WTC11 (cell line): Measurements from ENCODE around the gene TNFAIP8L1. TPM values are rescaled to one million over a fixed set of nuclear protein-coding genes. Genes with fewer than 3 reads are reported as not detected.

Experiments used
- ATAC-seq: fragments of 200-7000 bp; cut with Tn5 transposase; 2 replicates; pipeline ENCODE4 v1.10.0; 2021; ENCODE audit warnings: mild to moderate bottlenecking, moderate library complexity
- CTCF ChIA-PET: fragments of 300-600 bp; sonication (Branson Sonifier 250); formaldehyde crosslinking; loops from one replicate; lab custom pipeline; 2021; ENCODE audit warnings: antibody characterized with exemption; lab: Charles Lee
- POLR2A ChIA-PET: fragments of 350-600 bp; sonication (Branson Sonifier 250); formaldehyde crosslinking; loops from one replicate; lab custom pipeline; 2021; ENCODE audit warnings: antibody characterized with exemption; lab: Charles Lee
- DNase-seq: peaks from one replicate; pipeline ENCODE4 v3.0.0; 2021; ENCODE audit warnings: low spot score
- H3K27ac Mint-ChIP-seq: 2 replicates; pipeline ENCODE4 v1.8.0; 2021; ENCODE audit warnings: mixed read lengths
- H3K27me3 Mint-ChIP-seq: 2 replicates; pipeline ENCODE4 v1.8.0; 2021; ENCODE audit warnings: low read depth, mild to moderate bottlenecking, moderate library complexity, mixed read lengths
- H3K36me3 Mint-ChIP-seq: 2 replicates; pipeline ENCODE4 v1.8.0; 2021; ENCODE audit warnings: mixed read lengths
- H3K4me1 Mint-ChIP-seq: 2 replicates; pipeline ENCODE4 v1.8.0; 2022; ENCODE audit warnings: mixed read lengths
- H3K4me3 Mint-ChIP-seq: 2 replicates; pipeline ENCODE4 v1.8.0; 2021; ENCODE audit warnings: mild to moderate bottlenecking, moderate library complexity, mixed read lengths
- H3K9me3 Mint-ChIP-seq: 2 replicates; pipeline ENCODE4 v1.8.0; 2021; ENCODE audit warnings: mixed read lengths
- ARID4B ChIP-seq: sonication (generic); formaldehyde crosslinking; IDR thresholded peaks from 2 replicates; pipeline ENCODE4 v1.8.0; 2023; ENCODE audit warnings: missing genetic modification reagents, mild to moderate bottlenecking, borderline replicate concordance
- CREM ChIP-seq: sonication (generic); formaldehyde crosslinking; IDR thresholded peaks from 2 replicates; pipeline ENCODE4 v1.8.1; 2022; ENCODE audit warnings: mild to moderate bottlenecking, missing genetic modification reagents, moderate library complexity
- CTCF ChIP-seq: fragments of 200-600 bp; IDR thresholded peaks from 2 replicates; pipeline ENCODE4 v1.8.0; 2022; ENCODE audit warnings: antibody characterized with exemption
- E2F1 ChIP-seq: sonication (generic); formaldehyde crosslinking; IDR thresholded peaks from 2 replicates; pipeline ENCODE4 v1.8.0; 2022; ENCODE audit warnings: mild to moderate bottlenecking, missing genetic modification reagents
- HMGXB4 ChIP-seq: sonication (generic); formaldehyde crosslinking; IDR thresholded peaks from 2 replicates; pipeline ENCODE4 v1.8.1; 2023; ENCODE audit warnings: mild to moderate bottlenecking, moderate library complexity, missing genetic modification reagents
- PRDM15 ChIP-seq: sonication (generic); formaldehyde crosslinking; IDR thresholded peaks from 2 replicates; pipeline ENCODE4 v1.8.0; 2022; ENCODE audit warnings: missing genetic modification reagents
- SMAD4 ChIP-seq: sonication (generic); formaldehyde crosslinking; IDR thresholded peaks from 2 replicates; pipeline ENCODE4 v1.8.0; 2022; ENCODE audit warnings: mild to moderate bottlenecking, missing genetic modification reagents
- SP1 ChIP-seq: sonication (generic); formaldehyde crosslinking; conservative IDR thresholded peaks from 2 replicates; pipeline ENCODE4 v1.8.1; 2022; ENCODE audit warnings: missing genetic modification reagents
- STAT6 ChIP-seq: sonication (generic); formaldehyde crosslinking; conservative IDR thresholded peaks from 2 replicates; pipeline ENCODE4 v1.8.1; 2023; ENCODE audit warnings: mild to moderate bottlenecking, low read depth, missing genetic modification reagents, moderate library complexity
- USF1 ChIP-seq: sonication (generic); formaldehyde crosslinking; IDR thresholded peaks from 2 replicates; pipeline ENCODE4 v1.8.0; 2022; ENCODE audit warnings: mild to moderate bottlenecking, missing genetic modification reagents
- ZNF121 ChIP-seq: sonication (generic); formaldehyde crosslinking; IDR thresholded peaks from 2 replicates; pipeline ENCODE4 v1.8.0; 2023; ENCODE audit warnings: missing genetic modification reagents
- total RNA-seq: library from RNA; stranded (reverse); gene quantifications from 3 replicates; pipeline ENCODE4 v1.2.3, GENCODE V29; 2021

TNFAIP8L1 gene
- total RNA-seq, 1 experiment from 2014 or later, result 8.7 TPM

GRCh38 chr19:4636151-4636717 lies 3.1 kb upstream of the TNFAIP8L1 start:
- peak overlapping the region; percentile 65 for H3K4me3 Mint-ChIP-seq
- H3K9me3 Mint-ChIP-seq, result no peaks in the 10 kb centered on the region
- peak; percentile 85 for DNase-seq
- no peak overlapping the region for H3K27ac Mint-ChIP-seq
- POLR2A ChIA-PET, result interaction anchor here (1.1 to 1.5 kb wide), 2 partner anchors 52 to 60 kb away, joined by 3 to 6 read pairs; no protein-coding TSS in a partner anchor
- peaks cover 20% of the 10 kb centered on the region for H3K4me1 Mint-ChIP-seq
- TF ChIP-seq SP1 (CRISPR knock-in tag) (peak; percentile 32; the same call in 1 of the 2 replicates), CTCF (peak; percentile 94), STAT6 (no peak), CREM (CRISPR knock-in tag) (0 out of 2 replicates have a peak, but pooled peaks have one; percentile 33), HMGXB4 (CRISPR knock-in tag) (peak; percentile 78)
- TF ChIP-seq, all 79 proteins: peak for 4
- CTCF ChIA-PET, result interaction anchor here (0.6 to 3.4 kb wide), 49 partner anchors 8 to 284 kb away, joined by 3 to 217 read pairs (median 5); partner anchors contain the start of genes CHAF1A, HDGFL2, LRG1 and MYDGF
- ATAC-seq, result peak; percentile 42
- Mint-ChIP-seq H3K36me3 (no peaks in the 10 kb centered on the region), H3K27me3 (peaks cover 54% of the 10 kb centered on the region)

- peaks cover 20% of the 10 kb centered on the region for H3K4me1 Mint-ChIP-seq
- H3K4me3 Mint-ChIP-seq, result peak overlapping the region; percentile 61
- ATAC-seq, result no peak
- no peak overlapping the region for H3K27ac Mint-ChIP-seq
- POLR2A ChIA-PET, result interaction anchor here (1.1 to 1.5 kb wide), 2 partner anchors 52 to 60 kb away, joined by 3 to 6 read pairs; no protein-coding TSS in a partner anchor
- CTCF ChIA-PET, result interaction anchor here (0.7 to 3.4 kb wide), 46 partner anchors 9 to 284 kb away, joined by 3 to 217 read pairs (median 5); partner anchors contain the start of genes CHAF1A, HDGFL2, LRG1 and MYDGF
- H3K27me3 Mint-ChIP-seq, result peaks cover 54% of the 10 kb centered on the region
- H3K9me3 Mint-ChIP-seq, result no peaks in the 10 kb centered on the region
- TF ChIP-seq USF1 (CRISPR knock-in tag), result no peak
- TF ChIP-seq ZNF121, result 0 out of 2 replicates have a peak, but pooled peaks have one; percentile 6
- H3K36me3 Mint-ChIP-seq, result no peaks in the 10 kb centered on the region
- DNase-seq, result no peak
Observed at GRCh38 chr19:4636761-4637160, 2.6 kb upstream of the TNFAIP8L1 start.

- Mint-ChIP-seq H3K27ac (no peak overlapping the region), H3K27me3 (peaks cover 46% of the 10 kb centered on the region), H3K9me3 (no peaks in the 10 kb centered on the region), H3K4me1 (peaks cover 18% of the 10 kb centered on the region), H3K36me3 (no peaks in the 10 kb centered on the region), H3K4me3 (no peak overlapping the region)
- POLR2A ChIA-PET, result no interaction called here
- CTCF ChIA-PET, result interaction anchor here (1.1 to 3.4 kb wide), 4 partner anchors 39 to 117 kb away, joined by 3 to 217 read pairs (median 44); no protein-coding TSS in a partner anchor
- DNase-seq (no peak), ATAC-seq (no peak)
- TF ChIP-seq E2F1 (CRISPR knock-in tag) (no peak), SMAD4 (no peak), ARID4B (CRISPR knock-in tag) (no peak), PRDM15 (CRISPR knock-in tag) (no peak)
Observed at GRCh38 chr19:4638317-4638716, 999 bp upstream of the TNFAIP8L1 start.
